H1 (cell line): ENCODE measurements around the gene SV2C. TPM values are rescaled to one million over a fixed set of nuclear protein-coding genes. Genes with fewer than 3 reads are reported as not detected.

ENCODE experiments used
- CTCF ChIA-PET: fragments of 300-600 bp; sonication (Branson Sonifier 250); formaldehyde crosslinking; loops from one replicate; lab custom pipeline; 2021; ENCODE audit not compliant: partially characterized antibody; lab: Charles Lee
- POLR2A ChIA-PET: fragments of 300-600 bp; sonication (Branson Sonifier 250); formaldehyde crosslinking; loops from one replicate; lab custom pipeline; 2021; ENCODE audit warnings: inconsistent platforms; ENCODE audit not compliant: partially characterized antibody; lab: Charles Lee
- DNase-seq, 2 experiments: peaks; one replicate each; pipeline versions ENCODE4 v3.0.0 to v3.0.0-alpha.2; 2010 to 2022; ENCODE audit warnings: low spot score in 2 of 2, low read depth in 1 of 2, mixed read lengths in 1 of 2
- FAIRE-seq: peaks from 2 replicates; lab custom pipeline; 2011; peaks lifted over from hg19 to GRCh38; lab: Jason Lieb, UNC
- H2AFZ ChIP-seq: 2 replicates; pipeline ENCODE4 v1.8.1; 2012; ENCODE audit warnings: low read length, inconsistent platforms
- H2AK5ac ChIP-seq: 2 replicates; pipeline ENCODE4 v1.6.1; 2013; ENCODE audit warnings: low read depth, low read length
- H2BK120ac ChIP-seq: replicated peaks from 2 replicates; pipeline ENCODE3; 2013; ENCODE audit warnings: low read depth, low read length, inconsistent platforms
- H2BK12ac ChIP-seq: 2 replicates; pipeline ENCODE4 v1.6.1; 2013; ENCODE audit warnings: low read depth, low read length
- H2BK15ac ChIP-seq: 2 replicates; pipeline ENCODE4 v1.6.1; 2013; ENCODE audit warnings: low read length
- H2BK20ac ChIP-seq: 2 replicates; pipeline ENCODE4 v1.6.1; 2013; ENCODE audit warnings: low read length
- H2BK5ac ChIP-seq: 2 replicates; pipeline ENCODE4 v1.6.1; 2013; ENCODE audit warnings: low read depth, low read length
- H3K14ac ChIP-seq: 2 replicates; pipeline ENCODE4 v1.6.1; 2013; ENCODE audit warnings: inconsistent platforms; ENCODE audit not compliant: insufficient read length
- H3K18ac ChIP-seq: 2 replicates; pipeline ENCODE4 v1.6.1; 2013; ENCODE audit warnings: low read length; ENCODE audit errors: extremely low read depth
- H3K23ac ChIP-seq: 2 replicates; pipeline ENCODE4 v1.6.1; 2013; ENCODE audit warnings: inconsistent platforms; ENCODE audit not compliant: insufficient read length
- H3K23me2 ChIP-seq: 2 replicates; pipeline ENCODE4 v1.6.1; 2013; ENCODE audit warnings: low read depth, low read length
- H3K27ac ChIP-seq: 2 replicates; pipeline ENCODE4 v1.6.1; 2011; ENCODE audit warnings: low read depth, low read length, inconsistent platforms
- H3K27me3 ChIP-seq, 4 experiments: replicated peaks in 1 of 4; 1 replicate in 1 of 4; 2 replicates in 3 of 4; pipeline versions ENCODE4 v1.6.1 to v1.8.1; 2011 to 2013; ENCODE audit warnings: low read length in 3 of 4, mild to moderate bottlenecking in 3 of 4, inconsistent platforms in 2 of 4, mixed read lengths in 2 of 4, moderate library complexity in 1 of 4; ENCODE audit not compliant: control insufficient read depth in 3 of 4, insufficient read depth in 3 of 4; ENCODE audit errors: extremely low read depth in 1 of 4
- H3K36me3 ChIP-seq, 4 experiments: 2 replicates each; pipeline versions ENCODE4 v1.6.1 to v1.8.1; 2011 to 2013; ENCODE audit warnings: mild to moderate bottlenecking in 4 of 4, low read length in 3 of 4, moderate library complexity in 2 of 4, control low read depth in 1 of 4, inconsistent platforms in 1 of 4; ENCODE audit not compliant: insufficient read depth in 4 of 4, control insufficient read depth in 2 of 4
- H3K4ac ChIP-seq: replicated peaks from 2 replicates; pipeline ENCODE3; 2013; ENCODE audit warnings: low read length, low read depth, mixed read lengths, inconsistent platforms; ENCODE audit not compliant: insufficient read length
- H3K4me1 ChIP-seq, 4 experiments: replicated peaks in 1 of 4; 1 replicate in 1 of 4; 2 replicates in 3 of 4; pipeline versions ENCODE4 v1.6.1 to v1.8.1; 2011 to 2013; ENCODE audit warnings: low read length in 3 of 4, inconsistent platforms in 2 of 4, mixed read lengths in 1 of 4; ENCODE audit not compliant: insufficient read depth in 4 of 4, control insufficient read depth in 3 of 4
- H3K4me2 ChIP-seq, 2 experiments: 2 replicates each; pipeline versions ENCODE4 v1.6.1 to v1.8.1; 2011 to 2013; ENCODE audit warnings: low read depth in 2 of 2, low read length in 2 of 2, control low read depth in 1 of 2, inconsistent platforms in 1 of 2, mild to moderate bottlenecking in 1 of 2; ENCODE audit not compliant: insufficient read depth in 1 of 2
- H3K4me3 ChIP-seq, 4 experiments: fragments of 200-600, 300-600 bp in 1 of 4; sonication (generic), shearing (Covaris generic), sonication (Bioruptor Twin) in 1 of 4; 2 replicates each; pipeline versions ENCODE4 v1.5.1 to v1.8.1; 2011 to 2016; ENCODE audit warnings: low read length in 4 of 4, low read depth in 3 of 4, control low read depth in 2 of 4, inconsistent platforms in 2 of 4, mild to moderate bottlenecking in 2 of 4, mixed read lengths in 1 of 4, moderate library complexity in 1 of 4; ENCODE audit not compliant: insufficient read depth in 2 of 4; ENCODE audit errors: extremely low read depth in 1 of 4
- H3K56ac ChIP-seq: replicated peaks from 2 replicates; pipeline ENCODE3; 2013; ENCODE audit warnings: low read depth, mild to moderate bottlenecking, mixed read lengths, low read length, inconsistent platforms; ENCODE audit not compliant: insufficient read length
- H3K79me1 ChIP-seq: 2 replicates; pipeline ENCODE4 v1.6.1; 2013; ENCODE audit warnings: low read depth, low read length, control low read depth
- H3K79me2 ChIP-seq, 2 experiments: 2 replicates each; pipeline versions ENCODE4 v1.6.1 to v1.8.1; 2012 to 2013; ENCODE audit warnings: low read length in 2 of 2, mild to moderate bottlenecking in 2 of 2, inconsistent platforms in 1 of 2; ENCODE audit not compliant: insufficient read depth in 2 of 2, control insufficient read depth in 1 of 2
- H3K9ac ChIP-seq, 4 experiments: replicated peaks in 1 of 4; 1 replicate in 1 of 4; 2 replicates in 3 of 4; pipeline versions ENCODE4 v1.6.1 to v1.8.1; 2011 to 2013; ENCODE audit warnings: low read depth in 3 of 4, low read length in 3 of 4, control low read depth in 2 of 4, mild to moderate bottlenecking in 2 of 4, moderate library complexity in 2 of 4, inconsistent platforms in 1 of 4; ENCODE audit errors: extremely low read depth in 1 of 4
- H3K9me3 ChIP-seq, 2 experiments: 2 replicates each; pipeline versions ENCODE4 v1.6.1 to v1.8.1; 2012 to 2013; ENCODE audit warnings: mild to moderate bottlenecking in 2 of 2, moderate library complexity in 2 of 2, control low read depth in 1 of 2, inconsistent platforms in 1 of 2, low read depth in 1 of 2, low read length in 1 of 2, mixed read lengths in 1 of 2; ENCODE audit not compliant: insufficient read depth in 2 of 2
- H4K20me1 ChIP-seq, 2 experiments: replicated peaks in 1 of 2; 2 replicates each; pipeline versions ENCODE3 to v1.8.1; 2011 to 2013; ENCODE audit warnings: inconsistent platforms in 2 of 2, low read length in 2 of 2, mild to moderate bottlenecking in 1 of 2; ENCODE audit not compliant: insufficient read depth in 2 of 2, control insufficient read depth in 1 of 2
- H4K5ac ChIP-seq: 2 replicates; pipeline ENCODE4 v1.6.1; 2013; ENCODE audit warnings: low read length, low read depth, mixed read lengths, inconsistent platforms; ENCODE audit not compliant: insufficient read length
- H4K8ac ChIP-seq: 2 replicates; pipeline ENCODE4 v1.8.0; 2013; ENCODE audit warnings: mild to moderate bottlenecking, moderate library complexity, low read length, inconsistent platforms; ENCODE audit not compliant: insufficient read depth; ENCODE audit errors: extremely low read depth
- H4K91ac ChIP-seq: replicated peaks from 2 replicates; pipeline ENCODE3; 2013; ENCODE audit warnings: low read length, mixed read lengths, inconsistent platforms; ENCODE audit not compliant: insufficient read length
- ATF2 ChIP-seq: IDR thresholded peaks from 2 replicates; pipeline ENCODE4 v1.6.1; 2012; ENCODE audit warnings: low read length, inconsistent platforms
- CEBPB ChIP-seq: IDR thresholded peaks from 2 replicates; pipeline ENCODE4 v1.6.1; 2012; ENCODE audit warnings: low read depth, low read length
- GABPA ChIP-seq: IDR thresholded peaks from 2 replicates; pipeline ENCODE4 v1.6.1; 2011; ENCODE audit warnings: mild to moderate bottlenecking, low read length, moderate library complexity, borderline replicate concordance; ENCODE audit not compliant: insufficient read depth
- NRF1 ChIP-seq: IDR thresholded peaks from 2 replicates; pipeline ENCODE4 v1.6.1; 2011; ENCODE audit warnings: mild to moderate bottlenecking, low read depth, low read length, improper control_type of control experiment
- RXRA ChIP-seq: IDR thresholded peaks from 2 replicates; pipeline ENCODE4 v1.6.1; 2011; ENCODE audit warnings: low read depth, mild to moderate bottlenecking, low read length, moderate library complexity; ENCODE audit not compliant: insufficient read depth
- SUZ12 ChIP-seq: fragments of 200-600 bp; sonication (generic); IDR thresholded peaks from 2 replicates; pipeline ENCODE4 v1.6.1; 2012; ENCODE audit warnings: mild to moderate bottlenecking, inconsistent platforms, low read length, moderate library complexity, mixed read lengths
- TAF7 ChIP-seq: optimal IDR thresholded peaks from 2 replicates; pipeline ENCODE3; 2011; ENCODE audit warnings: low read depth, mild to moderate bottlenecking, inconsistent platforms, low read length, moderate library complexity, borderline replicate concordance
- WGBS, 2 experiments: shearing (Covaris generic) in 1 of 2; methylation state at CpG; one replicate each; pipeline versions ENCODE4 v1.1.6 to v1.1.7; 2013 to 2015; ENCODE audit warnings: low lambda C conversion rate in 2 of 2, mixed read lengths in 2 of 2, inconsistent platforms in 1 of 2, low coverage in 1 of 2, missing lambda C conversion rate in 1 of 2; ENCODE audit not compliant: insufficient replicate concordance in 2 of 2, insufficient coverage in 1 of 2, insufficient read length in 1 of 2; ENCODE audit errors: extremely low coverage in 1 of 2, missing lambda C conversion rate in 1 of 2; 5-methylcytosine and 5-hydroxymethylcytosine counted together
- polyA plus RNA-seq, 7 experiments: library from polyadenylated mRNA; depleted of rRNA in 3 of 7; stranded (reverse) in 5 of 7; unstranded in 2 of 7; fragments of >200 nt in 5 of 7; fragments of 200-250 nt in 2 of 7; gene quantifications; 1 replicate in 5 of 7; 2 replicates in 1 of 7; 4 replicates in 1 of 7; pipeline versions ENCODE4 v1.2.1 to v1.2.3, GENCODE V29; 2011 to 2013; ENCODE audit warnings: missing spikeins in 2 of 7, mixed read lengths in 2 of 7
- total RNA-seq: library from RNA; stranded (reverse); fragmentation: NEBNext Ultra II Directional; extraction: Animal tissue kit (Norgen Biotek cat#: 25700); gene quantifications from 2 replicates; pipeline ENCODE4 v1.2.1, GENCODE V29; 2021

SV2C gene
- total and polyA plus RNA-seq, 2 of the 8 experiments (the other 6 are each of a cell fraction or from before 2014, with no cell fraction given): 0.08 to 0.24 TPM

GRCh38 chr5:76165711-76166374 lies 82.7 kb downstream of the SV2C start:
- Histone ChIP-seq H2BK5ac (no peak overlapping the region), H2BK12ac (no peak overlapping the region), H3K4me2 (no peak overlapping the region), H3K18ac (no peak overlapping the region), H3K4me3 (no peak overlapping the region), H3K4ac (no peak overlapping the region), H3K27ac (no peak overlapping the region), H4K8ac (no peak overlapping the region)
- no peak for DNase-seq
- TF ChIP-seq CEBPB: no peak
- no peak for TF ChIP-seq SUZ12
- no peak for TF ChIP-seq ATF2
- TF ChIP-seq GABPA: no peak
- no peak for TF ChIP-seq RXRA
- no peak for TF ChIP-seq NRF1
- no peak for TF ChIP-seq TAF7
- TF ChIP-seq, all 59 proteins: peak for 0
- POLR2A ChIA-PET: no interaction called here
- no peak overlapping the region for H3K9ac ChIP-seq
- no peaks in the 10 kb centered on the region for H3K4me1 ChIP-seq
- no peak overlapping the region for H3K14ac ChIP-seq
- H4K5ac ChIP-seq: no peak overlapping the region
- no peak overlapping the region for H3K56ac ChIP-seq
- CTCF ChIA-PET: interaction anchor here (0.7 to 5.0 kb wide), 8 partner anchors 9 to 105 kb away, joined by 3 to 38 read pairs (median 4); no protein-coding TSS in a partner anchor
- peaks cover 0 to 2% of the 10 kb centered on the region in 2 experiments; a peak in 1 of 4 replicates for H3K9me3 ChIP-seq
- no peak overlapping the region for H2BK15ac ChIP-seq
- WGBS, 2 experiments: 96% methylated on average over 2 of the region's 2 CpGs; no CpG with 5 or more reads in 1 of the 2 experiments
- FAIRE-seq: no peak
- no peak overlapping the region for H3K23ac ChIP-seq
- no peak overlapping the region for H4K91ac ChIP-seq
- no peaks in the 10 kb centered on the region for H3K23me2 ChIP-seq
- no peaks in the 10 kb centered on the region for H4K20me1 ChIP-seq
- H2BK120ac ChIP-seq: no peak overlapping the region
- no peak overlapping the region for H2AK5ac ChIP-seq
- no peaks in the 10 kb centered on the region for H3K79me2 ChIP-seq
- no peaks in the 10 kb centered on the region for H3K27me3 ChIP-seq
- no peak overlapping the region for H2AFZ ChIP-seq
- no peaks in the 10 kb centered on the region for H3K79me1 ChIP-seq
- no peak overlapping the region for H2BK20ac ChIP-seq
- H3K36me3 ChIP-seq: no peaks in the 10 kb centered on the region
